ENCODE data around the gene NDUFB7. TPM values are rescaled to one million over a fixed set of nuclear protein-coding genes. Genes with fewer than 3 reads are reported as not detected.
"Not testable (repeated sequence)": the region's sequence is repeated elsewhere in the genome, so short reads cannot be mapped to it uniquely, and the experiment has no call there.

The NDUFB7 gene
- total RNA-seq, 1 donor from 2014 or later, result 612 TPM

DNA sequence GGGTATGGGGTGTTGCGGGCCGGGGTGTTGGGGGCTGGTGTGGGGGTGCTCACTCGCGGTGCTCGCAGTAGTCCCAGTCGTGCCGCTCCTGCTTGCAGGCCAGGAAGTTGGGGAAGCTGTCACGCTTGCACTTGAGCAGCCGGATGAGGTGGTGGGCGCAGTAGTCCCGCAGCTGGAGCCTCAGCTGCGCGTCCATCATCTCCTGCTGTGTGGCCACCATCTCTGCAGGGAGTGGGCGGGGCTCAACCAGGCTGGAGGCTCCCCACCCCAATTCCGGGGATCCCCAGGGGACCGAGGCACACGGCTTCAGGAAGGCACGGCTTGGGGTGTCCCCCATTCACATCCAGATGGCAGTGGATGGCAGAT is 5.2 kb downstream of the NDUFB7 start:
- TF ChIP-seq, protein P1, sequence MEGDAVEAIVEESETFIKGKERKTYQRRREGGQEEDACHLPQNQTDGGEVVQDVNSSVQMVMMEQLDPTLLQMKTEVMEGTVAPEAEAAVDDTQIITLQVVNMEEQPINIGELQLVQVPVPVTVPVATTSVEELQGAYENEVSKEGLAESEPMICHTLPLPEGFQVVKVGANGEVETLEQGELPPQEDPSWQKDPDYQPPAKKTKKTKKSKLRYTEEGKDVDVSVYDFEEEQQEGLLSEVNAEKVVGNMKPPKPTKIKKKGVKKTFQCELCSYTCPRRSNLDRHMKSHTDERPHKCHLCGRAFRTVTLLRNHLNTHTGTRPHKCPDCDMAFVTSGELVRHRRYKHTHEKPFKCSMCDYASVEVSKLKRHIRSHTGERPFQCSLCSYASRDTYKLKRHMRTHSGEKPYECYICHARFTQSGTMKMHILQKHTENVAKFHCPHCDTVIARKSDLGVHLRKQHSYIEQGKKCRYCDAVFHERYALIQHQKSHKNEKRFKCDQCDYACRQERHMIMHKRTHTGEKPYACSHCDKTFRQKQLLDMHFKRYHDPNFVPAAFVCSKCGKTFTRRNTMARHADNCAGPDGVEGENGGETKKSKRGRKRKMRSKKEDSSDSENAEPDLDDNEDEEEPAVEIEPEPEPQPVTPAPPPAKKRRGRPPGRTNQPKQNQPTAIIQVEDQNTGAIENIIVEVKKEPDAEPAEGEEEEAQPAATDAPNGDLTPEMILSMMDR (IDR thresholded peaks at IDR 0.05), result no peak
- H3K4me1 ChIP-seq, result peaks cover 5 to 22% of the 10 kb centered on the region in 2 donors
- no peaks in the 10 kb centered on the region for H3K9me3 ChIP-seq
- intact Hi-C loops (cut with DNase I), result no loop called here
- DNase-seq (ENCODE audit: low spot score in 2 of 2), result no peak
- no peaks in the 10 kb centered on the region for H3K27me3 ChIP-seq
- no peak overlapping the region for H3K27ac ChIP-seq
- H3K4me3 ChIP-seq, result no peak overlapping the region
- peaks cover 17 to 18% of the 10 kb centered on the region in 2 donors for H3K36me3 ChIP-seq

DNA sequence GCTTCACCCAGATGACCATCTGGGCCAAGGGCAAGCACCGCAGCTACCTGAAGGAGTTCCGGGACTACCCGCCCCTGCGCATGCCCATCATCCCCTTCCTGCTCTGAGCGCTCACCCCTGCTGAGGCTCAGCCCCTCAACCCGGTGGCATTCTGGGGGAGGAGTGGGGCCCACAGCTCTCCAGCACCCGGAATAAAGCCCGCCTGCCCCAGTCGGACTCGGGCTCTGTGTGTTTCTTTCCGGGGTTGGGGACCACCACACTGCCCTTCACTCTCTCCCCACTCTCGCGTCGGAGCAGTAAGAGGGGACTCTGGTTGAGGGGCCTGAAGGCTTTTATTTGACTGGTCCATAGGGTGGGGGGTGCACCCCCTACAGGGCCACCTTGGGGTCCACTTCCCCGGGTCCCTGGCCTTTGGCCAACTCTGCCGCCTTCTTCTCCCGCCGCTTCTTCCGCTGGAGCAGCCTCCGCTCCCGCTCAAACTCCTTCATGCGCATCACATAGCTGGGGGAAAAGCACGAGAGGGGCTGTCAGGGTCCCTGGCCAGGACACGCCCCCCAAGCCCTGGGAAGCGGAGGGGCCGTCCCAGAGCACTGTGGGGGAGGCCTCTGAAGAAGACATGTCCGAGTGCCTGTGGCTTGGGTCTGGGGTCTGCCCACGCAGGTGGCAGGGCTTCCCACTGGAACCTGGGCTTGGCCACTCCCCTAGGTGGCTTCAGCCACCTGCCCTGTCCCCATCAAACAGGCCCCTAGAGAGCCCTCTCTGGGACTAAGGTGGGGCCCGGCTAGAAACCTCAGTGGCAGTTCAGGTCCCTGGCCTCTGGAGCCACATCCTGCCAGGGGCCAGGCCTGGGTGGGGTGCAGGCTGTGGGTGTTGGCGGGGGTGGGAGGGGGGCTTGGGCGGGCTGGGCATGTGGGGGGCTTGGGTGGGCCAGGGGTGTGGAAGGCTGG is 5.8 kb downstream of the NDUFB7 start:
- Histone ChIP-seq H3K27ac (no peak overlapping the region), H3K36me3 (peaks cover 17 to 18% of the 10 kb centered on the region in 2 donors), H3K4me3 (no peak overlapping the region), H3K4me1 (peaks cover 9 to 25% of the 10 kb centered on the region in 2 donors), H3K27me3 (no peaks in the 10 kb centered on the region), H3K9me3 (no peaks in the 10 kb centered on the region)
- intact Hi-C loops (cut with DNase I), result no loop called here
- TF ChIP-seq, protein P1 (IDR thresholded peaks at IDR 0.05), result no peak
- DNase-seq (ENCODE audit: low spot score in 2 of 2), result no peak

DNA sequence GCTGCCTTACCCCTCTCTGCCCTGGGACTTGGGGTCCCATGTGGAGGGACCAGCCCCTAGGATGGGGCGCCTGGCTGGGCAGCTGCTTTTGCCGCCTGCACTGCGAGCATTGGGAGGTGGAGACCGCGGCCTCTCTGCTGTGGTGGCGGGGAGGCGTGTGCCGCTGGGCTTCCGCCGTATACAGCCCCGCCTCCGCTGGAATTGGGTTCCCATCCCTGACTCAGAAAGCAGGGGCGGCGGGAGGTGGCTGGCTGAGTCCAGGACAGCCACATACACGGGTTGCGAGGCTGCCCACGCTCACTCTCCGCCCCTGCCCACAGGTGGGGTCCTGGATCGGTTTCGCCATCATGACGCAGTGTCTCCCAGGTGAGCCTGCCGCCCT is 6.6 kb downstream of the NDUFB7 start:
- no peak overlapping the region for H3K27ac ChIP-seq
- H3K4me3 ChIP-seq, result no peak overlapping the region
- no peak for DNase-seq (ENCODE audit: low spot score in 2 of 2)
- peaks cover 17 to 18% of the 10 kb centered on the region in 2 donors for H3K36me3 ChIP-seq
- no peaks in the 10 kb centered on the region for H3K27me3 ChIP-seq
- H3K4me1 ChIP-seq, result peaks cover 9 to 20% of the 10 kb centered on the region in 2 donors
- TF ChIP-seq, protein P1 (IDR thresholded peaks at IDR 0.05), result no peak
- intact Hi-C loops (cut with DNase I), result no loop called here
- no peaks in the 10 kb centered on the region for H3K9me3 ChIP-seq

DNA sequence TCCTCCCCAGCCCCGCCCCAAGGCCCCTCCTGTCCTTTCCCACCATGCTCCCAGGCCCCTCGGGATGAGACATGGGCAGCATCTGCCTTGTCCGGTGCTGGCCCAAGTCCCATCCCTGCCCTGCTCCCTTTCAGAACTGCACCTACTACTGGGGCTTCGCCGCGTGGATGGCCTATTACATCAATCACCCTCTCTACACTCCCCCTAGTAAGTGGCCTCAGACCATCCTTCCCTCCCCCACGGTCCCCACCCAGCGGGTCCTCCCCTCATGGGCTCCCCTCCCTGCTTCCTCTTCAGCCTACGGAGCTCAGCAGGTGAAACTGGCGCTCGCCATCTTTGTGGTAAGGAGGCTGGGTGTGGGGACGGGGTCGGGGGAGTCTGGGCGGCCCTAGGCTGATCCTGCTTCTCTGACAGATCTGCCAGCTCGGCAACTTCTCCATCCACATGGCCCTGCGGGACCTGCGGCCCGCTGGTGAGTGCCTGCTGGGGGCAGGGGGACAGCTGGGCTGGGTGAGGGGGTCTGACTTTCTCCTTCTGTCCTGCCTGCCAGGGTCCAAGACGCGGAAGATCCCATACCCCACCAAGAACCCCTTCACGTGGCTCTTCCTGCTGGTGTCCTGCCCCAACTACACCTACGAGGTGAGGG is 7.1 kb downstream of the NDUFB7 start:
- H3K9me3 ChIP-seq; intact Hi-C loops (cut with DNase I); H3K4me3 ChIP-seq; H3K27ac ChIP-seq; H3K27me3 ChIP-seq; DNase-seq (ENCODE audit: low spot score in 2 of 2): not testable (repeated sequence)
- H3K36me3 ChIP-seq, result peaks cover 17 to 18% of the 10 kb centered on the region in 2 donors
- H3K4me1 ChIP-seq, result peaks cover 9 to 24% of the 10 kb centered on the region in 2 donors

DNA sequence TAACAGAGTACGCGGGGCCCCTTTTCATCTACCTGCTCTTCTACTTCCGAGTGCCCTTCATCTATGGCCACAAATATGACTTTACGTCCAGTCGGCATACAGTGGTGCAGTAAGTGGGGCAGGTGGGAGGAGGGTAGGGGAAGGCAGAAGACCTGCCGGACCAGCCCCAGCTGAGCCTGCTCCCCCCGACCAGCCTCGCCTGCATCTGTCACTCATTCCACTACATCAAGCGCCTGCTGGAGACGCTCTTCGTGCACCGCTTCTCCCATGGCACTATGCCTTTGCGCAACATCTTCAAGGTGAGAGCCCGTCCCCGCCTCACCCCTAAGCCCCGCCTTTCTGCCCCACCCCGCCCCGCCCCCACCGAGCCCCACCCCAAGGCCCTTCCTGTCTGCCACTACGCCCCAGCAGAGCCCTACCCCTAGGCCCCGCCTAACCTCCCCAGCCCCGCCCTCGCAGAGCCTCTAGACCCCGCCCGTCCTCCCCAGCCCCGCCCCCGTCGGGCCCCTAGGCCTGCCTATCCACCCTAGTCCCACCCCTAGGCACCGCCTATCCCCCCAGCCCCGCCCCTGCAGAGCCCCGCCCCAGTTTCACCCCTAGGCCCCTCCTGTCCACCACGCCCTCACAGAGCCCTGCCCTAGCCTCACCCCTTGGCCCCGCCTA is 7.7 kb downstream of the NDUFB7 start:
- intact Hi-C loops (cut with DNase I), result no loop called here
- H3K27me3 ChIP-seq, result no peaks in the 10 kb centered on the region
- H3K4me1 ChIP-seq, result peaks cover 9 to 24% of the 10 kb centered on the region in 2 donors
- TF ChIP-seq, protein P1 (IDR thresholded peaks at IDR 0.05), result no peak
- no peak overlapping the region for H3K4me3 ChIP-seq
- no peak overlapping the region for H3K27ac ChIP-seq
- no peak for DNase-seq (ENCODE audit: low spot score in 2 of 2)
- no peaks in the 10 kb centered on the region for H3K9me3 ChIP-seq
- H3K36me3 ChIP-seq, result peaks cover 17 to 18% of the 10 kb centered on the region in 2 donors

DNA sequence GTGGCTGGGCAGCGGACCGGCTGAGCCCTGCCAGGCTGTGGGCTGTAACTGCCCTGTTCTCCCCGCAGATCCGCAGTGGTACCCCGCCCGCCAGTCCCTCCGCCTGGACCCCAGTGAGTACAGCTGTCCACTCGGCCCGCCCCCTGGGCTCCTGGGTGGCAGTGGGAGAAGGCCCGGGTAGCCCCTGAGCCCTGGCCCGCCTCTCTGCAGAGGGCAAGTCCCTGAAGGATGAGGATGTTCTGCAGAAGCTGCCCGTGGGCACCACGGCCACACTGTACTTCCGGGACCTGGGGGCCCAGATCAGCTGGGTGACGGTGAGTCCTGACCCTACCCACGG is 8.3 kb downstream of the NDUFB7 start:
- Histone ChIP-seq H3K36me3 (peaks cover 17 to 18% of the 10 kb centered on the region in 2 donors), H3K4me3 (no peak overlapping the region), H3K4me1 (peaks cover 9 to 24% of the 10 kb centered on the region in 2 donors), H3K27me3 (no peaks in the 10 kb centered on the region), H3K27ac (no peak overlapping the region), H3K9me3 (no peaks in the 10 kb centered on the region)
- TF ChIP-seq, protein P1 (IDR thresholded peaks at IDR 0.05), result no peak
- no peak for DNase-seq (ENCODE audit: low spot score in 2 of 2)
- intact Hi-C loops (cut with DNase I), result no loop called here

Data from ascending aorta (tissue), 2 donors.